Adrenal gland (tissue), 19 donors: ENCODE results near the gene SH3RF2. TPM values are rescaled to one million over a fixed set of nuclear protein-coding genes. Genes with fewer than 3 reads are reported as not detected.

Experiments
- DNase-seq, 7 donors: peaks; one replicate each; pipeline ENCODE4 v3.0.0-alpha.2; 2019 to 2020
- H3K27ac ChIP-seq, 5 donors: fragments of 200-600 bp; sonication (generic) in 4 of 5; 1 replicate in 3 of 5; 2 replicates in 2 of 5; pipeline versions ENCODE4 v1.5.1 to v1.8.0; 2016 to 2020; ENCODE audit warnings: mild to moderate bottlenecking in 1 of 5
- H3K27me3 ChIP-seq: fragments of 200-600 bp; 2 replicates; pipeline ENCODE4 v1.8.0; 2021
- H3K36me3 ChIP-seq, 2 donors: fragments of 200-600 bp; replicated peaks in 1 of 2; 1 replicate in 1 of 2; 2 replicates in 1 of 2; pipeline versions ENCODE4 v1.5.1 to v1.8.0; 2018 to 2022
- H3K4me1 ChIP-seq, 2 donors: fragments of 200-600 bp; replicated peaks in 1 of 2; 1 replicate in 1 of 2; 2 replicates in 1 of 2; pipeline versions ENCODE4 v1.5.1 to v1.8.0; 2018 to 2021
- H3K4me3 ChIP-seq, 4 donors: fragments of 200-600 bp; sonication (generic) in 3 of 4; one replicate each; pipeline ENCODE4 v1.5.1; 2016 to 2018
- H3K9me3 ChIP-seq, 3 donors: fragments of 200-600 bp; sonication (generic) in 1 of 3; replicated peaks in 1 of 3; 1 replicate in 2 of 3; 2 replicates in 1 of 3; pipeline versions ENCODE4 v1.5.1 to v1.8.0; 2016 to 2021
- POLR2A ChIP-seq, 2 donors: fragments of 450-650 bp; IDR thresholded peaks; one replicate each; pipeline ENCODE4 v1.6.1; 2017; ENCODE audit warnings: antibody characterized with exemption in 2 of 2, mild to moderate bottlenecking in 2 of 2, moderate library complexity in 1 of 2
- WGBS, 4 donors: extraction: QIAGEN DNeasy Blood & Tissue Kit in 2 of 4; methylation state at CpG; one replicate each; pipeline versions ENCODE4 v1.1.5 to v1.1.7; 2013 to 2017; 5-methylcytosine and 5-hydroxymethylcytosine counted together
- intact Hi-C, 2 donors: fragments of 100-400 bp; cut with DNase I; formaldehyde crosslinking; loops; one replicate each; pipeline versions ENCODE4 v1.14.1 to v1.15.0; 2022 to 2023
- long read RNA-seq, 10 donors: library from polyadenylated mRNA in 3 of 10; unstranded in 2 of 10; stranded (forward) in 1 of 10; transcript quantifications; one replicate each; pipeline ENCODE4 v2.0.0 and lab custom pipeline, GENCODE V29; 2021 to 2026
- polyA plus RNA-seq, 3 donors: library from polyadenylated mRNA; stranded (reverse); fragments of 200-250 nt in 2 of 3; fragments of 350-450 nt in 1 of 3; fragmentation: Illumina TruSeq in 1 of 3; extraction: RNeasy Lipid Tissue Mini Kit (QIAGEN cat#74804) in 1 of 3; gene quantifications; one replicate each; pipeline ENCODE4 v1.2.3, GENCODE V29; 2013 to 2014
- total RNA-seq, 9 donors: library from RNA; depleted of rRNA in 4 of 9; stranded (reverse); fragments of >200 nt in 4 of 9; fragments of 120-200 nt in 1 of 9; fragmentation: NEBNext Ultra II Directional in 1 of 9; extraction: Animal tissue kit (Norgen Biotek cat#: 25700) in 1 of 9; gene quantifications; one replicate each; pipeline versions ENCODE4 v1.1.0 to v1.2.4, GENCODE V29; 2013 to 2023
- TF ChIP-seq, protein P1 (sequence below), 6 experiments: fragments of 450-650 bp in 4 of 6; fragments of 200-600 bp in 2 of 6; sonication (generic) in 1 of 6; IDR thresholded peaks; 1 replicate in 5 of 6; 2 replicates in 1 of 6; pipeline versions ENCODE4 v1.5.1 to v1.8.0; 2016 to 2021; ENCODE audit warnings: antibody characterized with exemption in 6 of 6, mild to moderate bottlenecking in 2 of 6, moderate library complexity in 1 of 6
- donor health status: healthy with polysubstance abuse.
- donor health status: Bipolar disorder and iron deficiency.
- donor health status: DM: yes; HTN: yes; CAD: no.
- donor health status: DM: no; HTN: no; CAD: no.
- donor health status: DM: no; HTN: no; CAD: no.
- donor health status: DM: yes; HTN: yes; CAD: no.

The SH3RF2 gene, protein sequence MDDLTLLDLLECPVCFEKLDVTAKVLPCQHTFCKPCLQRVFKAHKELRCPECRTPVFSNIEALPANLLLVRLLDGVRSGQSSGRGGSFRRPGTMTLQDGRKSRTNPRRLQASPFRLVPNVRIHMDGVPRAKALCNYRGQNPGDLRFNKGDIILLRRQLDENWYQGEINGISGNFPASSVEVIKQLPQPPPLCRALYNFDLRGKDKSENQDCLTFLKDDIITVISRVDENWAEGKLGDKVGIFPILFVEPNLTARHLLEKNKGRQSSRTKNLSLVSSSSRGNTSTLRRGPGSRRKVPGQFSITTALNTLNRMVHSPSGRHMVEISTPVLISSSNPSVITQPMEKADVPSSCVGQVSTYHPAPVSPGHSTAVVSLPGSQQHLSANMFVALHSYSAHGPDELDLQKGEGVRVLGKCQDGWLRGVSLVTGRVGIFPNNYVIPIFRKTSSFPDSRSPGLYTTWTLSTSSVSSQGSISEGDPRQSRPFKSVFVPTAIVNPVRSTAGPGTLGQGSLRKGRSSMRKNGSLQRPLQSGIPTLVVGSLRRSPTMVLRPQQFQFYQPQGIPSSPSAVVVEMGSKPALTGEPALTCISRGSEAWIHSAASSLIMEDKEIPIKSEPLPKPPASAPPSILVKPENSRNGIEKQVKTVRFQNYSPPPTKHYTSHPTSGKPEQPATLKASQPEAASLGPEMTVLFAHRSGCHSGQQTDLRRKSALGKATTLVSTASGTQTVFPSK
- total RNA-seq = 1 to 10 TPM in 6 of 9 donors, under 1 TPM in 3; 0.69 to 3.8 (median 1.1) TPM
- 1 to 10 TPM in 2 of 3 donors, under 1 TPM in 1; 0.60 to 3.4 (median 2.1) TPM for polyA plus RNA-seq
- long read RNA-seq, donor 1 = 0 reads
- long read RNA-seq, donor 2 = 0 reads
- long read RNA-seq, donor 3 = 0 reads
- long read RNA-seq, donor 4 = 0 reads
- long read RNA-seq, donor 5, partial matches to known transcripts = 1 of 1 reads
- long read RNA-seq, donor 5, other reads (novel, unspliced or antisense) = 0 of 1 reads
- long read RNA-seq, donor 6 = 0 reads
- long read RNA-seq, donor 7 = 0 reads
- long read RNA-seq, donor 8 = 0 reads
- long read RNA-seq, donor 9 = 0 reads
- long read RNA-seq, donor 10 = 0 reads

DNA sequence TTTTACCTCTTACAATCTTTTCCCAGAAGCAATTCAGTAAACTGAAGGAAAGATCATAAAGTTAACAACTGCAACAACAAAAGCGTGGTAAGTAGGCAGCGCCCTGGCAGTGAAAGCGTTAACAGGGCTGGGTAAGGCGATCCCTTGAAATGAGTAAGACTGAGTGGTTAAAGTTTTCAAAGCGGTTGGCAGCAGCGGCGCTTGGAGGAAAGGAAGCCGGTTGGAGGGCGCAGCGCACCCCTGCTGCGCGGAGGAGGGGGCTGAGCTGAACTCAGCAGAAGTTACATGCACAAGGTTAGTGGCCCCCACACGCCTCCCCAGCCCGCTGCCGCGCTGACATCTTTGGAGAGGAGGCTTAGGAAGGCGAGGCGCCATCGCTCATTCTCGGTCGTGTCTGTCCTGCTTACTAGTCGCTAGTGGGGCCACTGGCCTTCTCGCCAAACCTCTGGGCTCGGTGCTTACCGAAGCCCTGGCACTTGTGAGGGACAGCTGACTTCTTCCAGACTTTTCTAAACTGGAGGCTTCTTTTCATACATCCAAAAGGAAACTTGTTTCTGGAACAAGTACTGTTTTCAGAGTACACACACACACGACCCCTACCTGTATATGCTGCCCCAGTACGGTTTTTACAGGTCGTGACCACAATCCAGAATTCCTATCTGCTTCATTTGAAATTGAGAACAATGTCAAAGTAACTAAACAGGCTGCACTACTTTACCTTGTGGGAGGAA lies at the start of gene SH3RF2:
Gene SH3RF2, plus strand, starts transcription at position 178 of the 731 bp plus-strand sequence. CDS start 1,351 bp downstream, outside the sequence.
- H3K9me3 ChIP-seq = no peaks in the 10 kb centered on the region
- H3K4me3 ChIP-seq = peak within 1 kb of the TSS in 2 of 4 donors; percentile 45 to 49
- peak; percentile 40 to 62 (median 46) for DNase-seq
- intact Hi-C loops = no loop called here
- no peaks in the 10 kb centered on the region for H3K27me3 ChIP-seq
- peaks cover 6 to 8% of the 10 kb centered on the region in 2 donors for H3K4me1 ChIP-seq
- peak in 1 of 2 donors; percentile 43 for TF ChIP-seq POLR2A (IDR thresholded peaks at IDR 0.05)
- TF ChIP-seq, protein P1, sequence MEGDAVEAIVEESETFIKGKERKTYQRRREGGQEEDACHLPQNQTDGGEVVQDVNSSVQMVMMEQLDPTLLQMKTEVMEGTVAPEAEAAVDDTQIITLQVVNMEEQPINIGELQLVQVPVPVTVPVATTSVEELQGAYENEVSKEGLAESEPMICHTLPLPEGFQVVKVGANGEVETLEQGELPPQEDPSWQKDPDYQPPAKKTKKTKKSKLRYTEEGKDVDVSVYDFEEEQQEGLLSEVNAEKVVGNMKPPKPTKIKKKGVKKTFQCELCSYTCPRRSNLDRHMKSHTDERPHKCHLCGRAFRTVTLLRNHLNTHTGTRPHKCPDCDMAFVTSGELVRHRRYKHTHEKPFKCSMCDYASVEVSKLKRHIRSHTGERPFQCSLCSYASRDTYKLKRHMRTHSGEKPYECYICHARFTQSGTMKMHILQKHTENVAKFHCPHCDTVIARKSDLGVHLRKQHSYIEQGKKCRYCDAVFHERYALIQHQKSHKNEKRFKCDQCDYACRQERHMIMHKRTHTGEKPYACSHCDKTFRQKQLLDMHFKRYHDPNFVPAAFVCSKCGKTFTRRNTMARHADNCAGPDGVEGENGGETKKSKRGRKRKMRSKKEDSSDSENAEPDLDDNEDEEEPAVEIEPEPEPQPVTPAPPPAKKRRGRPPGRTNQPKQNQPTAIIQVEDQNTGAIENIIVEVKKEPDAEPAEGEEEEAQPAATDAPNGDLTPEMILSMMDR (IDR thresholded peaks at IDR 0.05) = no peak
- WGBS, 4 donors = 3 to 8% (median 4%) methylated on average over 14 to 28 of the region's 28 CpGs
- H3K27ac ChIP-seq = no peak within 1 kb of the TSS
- no peaks in the 10 kb centered on the region for H3K36me3 ChIP-seq

DNA sequence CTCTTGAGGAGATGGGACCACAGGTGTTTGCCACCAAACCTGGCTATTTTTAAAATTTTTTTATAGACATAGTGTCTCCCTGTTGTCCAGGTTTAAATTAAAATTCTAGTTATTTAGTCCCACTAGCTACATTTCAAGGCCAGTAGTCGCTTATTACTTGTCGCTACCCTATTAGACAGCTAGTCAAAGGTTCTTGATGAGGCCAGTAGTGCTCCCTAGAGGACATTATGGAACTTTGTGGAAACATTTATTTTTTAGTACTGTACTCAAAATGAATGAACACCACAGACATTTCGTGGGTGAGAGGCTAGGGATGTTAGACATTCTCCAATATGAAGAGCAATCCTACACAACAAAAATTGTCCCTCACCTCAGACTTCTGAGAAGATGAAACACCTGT lies 49.2 kb upstream of the SH3RF2 start:
- H3K4me3 ChIP-seq = no peak overlapping the region
- H3K36me3 ChIP-seq = no peaks in the 10 kb centered on the region
- 67 to 79% (median 74%) methylated on average over 3 of the region's 3 CpGs for WGBS, 4 donors
- TF ChIP-seq POLR2A (IDR thresholded peaks at IDR 0.05) = no peak
- TF ChIP-seq, protein P1 (IDR thresholded peaks at IDR 0.05) = no peak
- H3K9me3 ChIP-seq = no peaks in the 10 kb centered on the region
- peaks cover 3% of the 10 kb centered on the region for H3K27me3 ChIP-seq
- intact Hi-C loops = no loop called here
- H3K4me1 ChIP-seq = no peaks in the 10 kb centered on the region
- H3K27ac ChIP-seq = no peak overlapping the region
- DNase-seq = no peak

DNA sequence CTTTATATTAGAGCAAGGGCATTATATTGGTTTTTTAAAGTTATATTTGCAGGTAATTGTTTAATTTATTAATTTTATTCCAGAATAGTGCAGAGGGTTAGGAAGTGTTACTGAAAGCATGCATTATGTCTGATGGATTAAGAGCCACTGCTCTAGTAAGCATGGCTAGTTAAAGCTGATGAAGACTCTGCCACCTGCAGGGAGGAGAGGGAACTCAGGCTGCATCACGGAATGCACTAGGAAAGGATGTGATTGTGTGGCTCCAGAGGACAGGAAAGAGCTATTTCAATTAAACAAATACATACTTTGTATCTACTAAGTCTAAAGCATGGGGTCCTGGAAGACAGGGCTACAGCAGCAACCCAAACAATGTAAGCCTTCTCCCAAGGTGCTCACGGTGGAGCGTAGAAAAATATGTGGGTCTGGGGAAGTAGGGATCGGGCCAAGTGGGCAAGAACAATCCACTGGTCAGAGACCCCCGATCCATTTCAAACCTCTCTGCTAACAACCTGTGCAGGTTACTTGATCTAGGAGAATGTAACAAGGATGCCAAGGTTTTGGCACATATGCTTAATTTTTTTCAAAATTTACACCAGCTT lies 48.3 kb upstream of the SH3RF2 start:
- Histone ChIP-seq H3K9me3 (no peaks in the 10 kb centered on the region), H3K4me3 (no peak overlapping the region), H3K36me3 (no peaks in the 10 kb centered on the region), H3K4me1 (no peaks in the 10 kb centered on the region), H3K27ac (no peak overlapping the region), H3K27me3 (peaks cover 3% of the 10 kb centered on the region)
- WGBS, 4 donors = 70 to 76% (median 73%) methylated on average over 5 of the region's 5 CpGs
- no peak for TF ChIP-seq POLR2A (IDR thresholded peaks at IDR 0.05)
- TF ChIP-seq, protein P1 (IDR thresholded peaks at IDR 0.05) = peak; percentile 30 to 61 (median 55)
- intact Hi-C loops = no loop called here
- peak; percentile 18 to 71 (median 39) for DNase-seq
